Inflammatory macrophage treated with lipopolysaccharide for 4 hours (primary cell): ENCODE measurements around the gene PSMB2.

Source experiments
- DNase-seq: peaks from one replicate; pipeline ENCODE4 v3.0.0-alpha.2; 2020

Gene PSMB2

DNA sequence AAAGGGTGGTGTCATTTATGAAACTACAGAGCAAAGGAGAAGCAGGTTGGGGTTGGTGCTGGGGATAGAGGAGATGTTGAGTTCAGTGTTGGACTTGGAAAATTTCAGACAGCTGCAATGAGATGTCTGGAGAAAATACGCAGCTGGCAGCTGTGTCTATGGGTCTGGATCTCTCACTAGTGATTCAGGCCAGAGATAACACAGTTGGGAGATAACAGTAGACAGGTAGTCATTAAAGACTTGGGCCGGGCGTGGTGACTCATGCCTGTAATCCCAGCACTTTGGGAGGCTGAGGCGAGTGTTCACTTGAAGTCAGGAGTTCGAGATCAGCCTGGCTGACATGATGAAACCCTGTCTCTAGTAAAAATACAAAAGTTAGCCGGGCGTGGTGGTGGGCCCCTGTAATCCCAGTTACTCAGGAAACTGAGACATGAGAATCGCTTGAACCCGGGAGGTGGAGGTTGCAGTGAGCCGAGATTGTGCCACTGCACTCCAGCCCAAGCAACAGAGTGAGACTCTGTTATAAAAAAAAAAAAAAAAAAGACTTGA, 70.7 kb downstream of the PSMB2 start:
- DNase-seq = no peak

- no peak for DNase-seq
Observed at GRCh38 chr1:35569936-35570335, 71.4 kb downstream of the PSMB2 start.

DNA sequence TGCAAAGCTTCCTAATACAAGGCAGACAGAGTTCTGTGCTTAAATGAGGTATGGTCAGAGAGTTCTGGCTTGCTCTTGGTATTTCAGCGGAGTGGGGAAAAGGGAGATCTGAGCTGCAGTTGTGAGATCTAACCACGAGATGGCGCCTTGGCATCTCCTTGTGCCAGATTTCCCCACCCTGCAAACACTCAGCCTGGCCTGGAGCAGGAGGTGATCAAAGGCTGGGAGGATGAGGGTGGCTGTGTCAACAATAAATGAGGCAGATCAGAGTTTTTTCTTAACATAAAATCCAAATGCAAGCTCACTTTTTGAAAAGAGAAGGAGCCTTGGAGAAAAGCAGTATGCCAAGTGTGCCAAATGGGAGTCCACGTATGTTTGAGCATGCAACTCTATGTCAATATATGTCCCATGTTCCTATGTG, 72.3 kb downstream of the PSMB2 start:
- DNase-seq = peak; percentile 50

DNA sequence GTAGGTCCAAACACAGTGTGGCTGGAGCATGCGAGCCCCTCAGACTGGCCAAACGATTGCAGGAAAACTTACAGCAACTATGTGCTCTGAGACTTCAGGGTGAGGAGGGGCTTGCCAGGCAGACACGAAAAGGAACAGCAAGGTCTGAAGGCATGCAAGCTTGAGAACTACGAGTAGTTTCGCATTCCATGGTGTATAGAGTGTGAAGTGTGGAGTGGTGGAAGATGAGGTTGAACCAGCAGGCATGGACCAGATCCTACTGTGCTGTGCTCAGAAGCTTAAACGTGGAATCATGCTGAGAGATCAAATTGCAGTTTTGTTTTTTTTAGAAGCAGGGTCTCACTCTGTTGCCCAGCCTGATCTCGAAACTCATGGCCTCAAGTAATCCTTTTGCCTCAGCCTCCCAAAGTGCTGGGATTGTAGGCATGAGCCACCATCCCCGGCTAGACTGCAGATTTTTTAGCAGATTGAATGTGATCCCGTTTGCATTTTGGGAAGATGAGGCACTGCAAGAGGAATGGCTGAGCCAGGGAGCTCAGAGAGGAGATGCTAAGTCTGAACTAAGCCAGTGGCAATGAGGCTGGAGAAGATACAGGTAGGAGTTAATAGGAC, 73.3 kb downstream of the PSMB2 start:
- DNase-seq = no peak

- no peak for DNase-seq
Observed at GRCh38 chr1:35565742-35566133, 75.6 kb downstream of the PSMB2 start.

DNA sequence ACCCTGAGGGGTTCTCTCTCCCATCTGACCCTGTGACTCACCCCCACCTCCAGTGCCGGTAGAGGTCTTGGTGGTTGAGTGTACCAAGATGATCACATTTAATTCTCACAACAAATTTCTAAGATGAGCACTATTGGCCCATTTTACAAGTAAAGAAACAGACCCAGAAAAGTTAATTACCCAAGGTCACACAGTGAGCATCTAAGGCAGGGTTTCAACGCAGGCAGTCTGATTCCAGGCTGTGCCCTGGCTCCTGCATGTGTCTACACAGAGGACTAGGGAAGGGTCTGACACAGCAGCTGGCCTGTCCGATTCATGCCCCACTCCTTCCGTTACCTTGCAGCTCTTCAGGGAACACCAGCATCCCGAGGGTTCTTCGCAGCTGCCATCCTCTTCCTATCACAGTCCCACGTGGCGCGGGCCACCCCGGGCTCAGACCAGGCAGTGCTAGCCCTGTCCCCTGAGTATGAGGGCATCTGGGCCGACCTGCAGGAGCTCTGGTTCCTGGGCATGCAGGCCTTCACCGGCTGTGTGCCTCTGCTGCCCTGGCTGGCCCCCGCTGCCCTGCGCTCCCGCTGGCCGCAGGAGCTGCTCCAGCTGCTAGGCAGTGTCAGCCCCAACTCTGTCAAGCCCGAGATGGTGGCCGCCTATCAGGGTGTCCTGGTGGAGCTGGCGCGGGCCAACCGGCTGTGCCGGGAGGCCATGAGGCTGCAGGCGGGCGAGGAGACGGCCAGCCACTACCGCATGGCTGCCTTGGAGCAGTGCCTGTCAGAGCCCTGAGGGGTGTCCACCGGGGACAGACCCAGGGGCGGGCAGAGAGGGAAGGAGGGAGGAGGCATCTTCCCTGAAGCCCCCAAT, 76.2 kb downstream of the PSMB2 start:
- DNase-seq = no peak

GRCh38 chr1:35564037-35564883, 77.1 kb downstream of the PSMB2 start:
- DNase-seq = peak; percentile 66

GRCh38 chr1:35563166-35563565, 78.2 kb downstream of the PSMB2 start:
- DNase-seq = no peak

DNA sequence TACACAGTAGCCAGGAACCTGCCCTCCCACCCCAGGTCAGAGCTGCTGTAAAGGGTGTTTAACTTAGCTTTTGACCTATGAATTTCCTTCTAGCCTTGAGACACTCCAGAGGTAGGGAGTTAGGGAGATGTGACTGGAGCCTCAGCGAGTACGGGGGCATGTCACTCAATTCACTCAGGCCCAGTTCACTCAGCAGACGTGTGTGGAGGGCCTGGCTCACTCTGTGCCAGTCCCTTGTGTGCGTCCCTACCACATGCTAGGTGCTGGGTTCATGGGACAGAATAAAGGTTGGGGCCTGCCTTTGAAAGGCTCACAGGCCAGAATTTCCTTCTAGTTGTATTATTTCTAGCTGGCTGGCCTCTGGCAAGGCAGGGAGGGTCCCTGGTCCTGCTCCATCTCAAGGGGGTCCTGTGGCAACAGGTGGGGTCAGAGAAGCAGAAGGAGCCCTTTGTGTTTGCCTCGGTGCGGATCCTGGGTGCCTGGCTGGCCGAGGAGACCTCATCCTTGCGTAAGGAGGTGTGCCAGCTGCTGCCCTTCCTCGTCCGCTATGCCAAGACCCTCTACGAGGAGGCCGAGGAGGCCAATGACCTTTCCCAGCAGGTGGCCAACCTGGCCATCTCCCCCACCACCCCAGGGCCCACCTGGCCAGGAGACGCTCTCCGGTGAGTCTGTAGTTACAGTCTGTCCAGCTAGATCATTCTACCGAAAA, 79.2 kb downstream of the PSMB2 start:
- no peak for DNase-seq

DNA sequence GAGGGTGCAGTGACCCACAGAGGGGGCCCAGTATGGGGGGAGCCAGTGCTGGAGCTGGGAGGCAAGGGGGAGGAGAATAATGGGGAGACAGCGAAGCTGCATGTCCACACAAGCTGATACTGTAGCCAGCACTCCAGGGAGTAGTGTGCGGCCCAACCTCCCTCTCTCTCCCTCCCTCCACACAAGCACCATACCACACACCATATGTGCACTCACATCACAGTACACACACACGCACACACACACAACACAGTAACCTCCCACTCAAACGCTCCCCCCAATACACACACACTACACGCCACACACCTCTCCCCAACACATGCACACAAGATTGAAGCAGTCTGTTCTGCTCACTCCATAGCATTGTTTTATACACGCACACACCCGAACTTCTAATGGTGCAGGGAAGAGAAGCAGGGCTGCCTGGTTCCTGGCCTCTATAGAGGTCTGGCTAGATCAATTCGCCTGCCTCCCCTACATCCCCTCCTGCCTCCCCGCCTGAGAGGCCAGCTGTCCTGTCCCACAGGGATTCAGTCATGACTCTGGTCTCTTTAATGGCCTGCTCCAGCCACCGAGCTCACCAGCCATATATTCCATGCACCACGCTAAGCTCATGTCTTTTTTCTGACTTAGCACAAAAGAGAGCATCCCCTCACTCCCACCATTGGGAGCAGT, 79.9 kb downstream of the PSMB2 start:
- no peak for DNase-seq

- DNase-seq = no peak
Observed at GRCh38 chr1:35560256-35561225, 80.8 kb downstream of the PSMB2 start.

- DNase-seq = no peak
Observed at GRCh38 chr1:35559317-35559944, 81.9 kb downstream of the PSMB2 start.

GRCh38 chr1:35558374-35559316, 82.7 kb downstream of the PSMB2 start:
- no peak for DNase-seq

DNA sequence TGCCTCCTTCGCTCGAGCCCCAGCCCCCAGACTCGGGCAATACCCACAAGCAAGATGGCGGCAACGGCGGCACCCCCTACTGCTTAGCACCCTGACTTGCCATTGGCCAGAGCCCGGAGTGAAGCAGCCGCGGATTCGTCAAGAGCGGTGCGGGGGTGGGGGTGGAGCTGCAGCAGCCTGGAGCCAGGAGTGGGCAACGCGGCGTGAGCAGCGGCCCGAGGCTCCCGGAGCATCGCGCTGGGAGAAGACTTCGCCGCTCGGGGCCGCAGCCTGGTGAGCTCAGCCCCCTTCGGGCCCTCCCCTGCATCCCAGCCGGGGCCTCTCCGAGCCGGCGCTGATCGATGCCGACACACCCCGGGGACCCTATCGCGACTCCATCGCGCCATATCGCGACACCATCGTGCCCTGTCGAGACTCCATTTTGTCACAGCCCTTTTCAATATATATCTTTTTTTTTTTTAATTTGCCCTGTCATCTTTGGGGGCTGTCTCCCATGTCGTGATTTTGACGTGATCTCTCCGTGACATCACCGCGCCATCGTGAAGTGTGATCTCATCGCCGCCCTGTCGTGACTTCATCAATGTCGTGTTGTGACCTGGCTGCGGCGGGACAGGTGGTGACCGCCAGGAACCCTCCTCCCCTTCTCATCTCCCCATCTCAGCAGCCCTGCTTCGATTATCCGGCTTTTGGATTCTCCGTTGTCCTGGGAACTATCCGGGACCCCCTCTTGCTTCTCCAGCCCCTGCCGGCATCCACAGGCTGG, 83.5 kb downstream of the PSMB2 start, which contains the start of gene NCDN:
Gene NCDN, plus strand, starts transcription at position 189 of the 763 bp plus-strand sequence. Its CDS starts 392 bp downstream, at position 581.
- DNase-seq = peak; percentile 98

GRCh38 chr1:35557118-35557610, 84.2 kb downstream of the PSMB2 start, which contains the start of gene KIAA0319L:
Gene KIAA0319L (minus strand): TSS chr1:35557403. CDS start chr1:35554491, 2,912 bp downstream.
- peak; percentile 80 for DNase-seq

DNA sequence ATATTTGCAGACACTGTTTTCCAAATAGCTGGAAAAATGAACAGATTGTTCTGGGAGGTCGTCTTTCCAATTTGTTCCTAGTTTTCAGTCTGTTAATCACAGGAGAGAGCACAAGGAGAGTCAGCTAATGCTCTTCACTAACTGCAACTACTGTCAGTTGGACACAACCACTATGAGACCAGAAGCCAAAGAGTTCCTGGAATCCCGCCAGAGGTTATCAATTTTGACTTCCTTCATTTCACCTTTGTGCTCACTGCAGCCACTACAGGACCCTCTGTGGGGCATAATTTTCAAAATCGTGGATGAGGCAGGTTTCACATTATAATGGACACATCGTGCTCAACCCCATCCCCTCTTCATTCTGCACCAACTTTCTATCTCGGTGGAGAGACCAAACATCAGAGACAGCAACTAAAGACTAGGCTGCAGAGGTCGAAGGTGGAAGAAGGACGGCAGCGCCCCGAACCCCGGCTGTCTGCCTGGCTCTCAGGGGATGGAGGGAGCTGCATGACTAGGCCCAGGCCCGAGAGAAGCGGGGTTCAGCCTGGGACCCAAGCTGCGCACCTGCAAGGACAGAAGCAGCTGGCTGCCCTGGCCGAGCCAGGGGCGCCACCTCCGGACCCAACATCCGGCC, 84.7 kb downstream of the PSMB2 start:
- no peak for DNase-seq
